Measurements from ENCODE around the gene ANKK1.

ANKK1 gene

GRCh38 chr11:113449743-113450142, 62.2 kb downstream of the ANKK1 start:
- no peak for DNase-seq (ENCODE audit: low read depth in 2 of 2, low spot score in 1 of 2)
